Measurements from ENCODE around the gene VIPAS39.

VIPAS39 gene

DNA sequence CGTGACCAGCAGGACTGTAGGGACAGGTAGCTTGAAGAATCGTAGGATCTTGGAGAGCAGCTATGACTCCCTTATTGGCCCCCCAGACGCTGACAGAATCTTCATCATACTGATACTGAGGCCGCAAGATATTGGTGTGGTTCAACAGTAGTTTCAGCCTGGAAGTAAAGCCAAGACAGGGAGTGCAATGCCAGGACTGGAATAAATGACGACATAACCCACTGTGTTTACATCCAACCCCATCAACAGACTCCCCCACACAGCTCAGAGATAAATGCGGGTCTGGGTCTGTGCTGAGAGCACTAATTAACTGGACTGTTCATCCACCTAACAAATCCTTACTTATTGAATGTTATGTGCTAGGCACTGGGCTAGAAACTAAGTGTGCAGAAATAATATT is 50.7 kb downstream of the VIPAS39 start:
- in situ Hi-C loops (cut with MboI; ENCODE audit: low sequenced_read_pairs): no loop called here

DNA sequence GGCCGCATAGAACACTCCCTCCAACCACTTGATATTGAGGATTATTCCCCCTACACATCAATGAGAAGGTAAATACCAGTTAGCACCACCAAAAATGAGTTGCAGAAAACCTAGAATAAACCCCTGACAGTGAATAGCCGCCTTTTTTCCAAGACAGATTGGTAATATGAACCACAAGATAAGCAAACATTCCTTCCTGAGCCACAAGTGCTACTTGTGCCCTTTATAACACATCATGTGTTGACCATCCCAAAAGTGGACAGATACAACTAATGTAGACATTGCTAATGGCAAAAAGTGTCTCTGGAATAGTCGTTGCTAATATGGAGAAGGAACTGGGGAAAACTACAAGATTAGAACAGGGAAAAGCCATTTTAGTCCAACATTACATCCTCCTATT is 51.3 kb downstream of the VIPAS39 start:
- in situ Hi-C loops (cut with MboI; ENCODE audit: low sequenced_read_pairs): no loop called here

DNA sequence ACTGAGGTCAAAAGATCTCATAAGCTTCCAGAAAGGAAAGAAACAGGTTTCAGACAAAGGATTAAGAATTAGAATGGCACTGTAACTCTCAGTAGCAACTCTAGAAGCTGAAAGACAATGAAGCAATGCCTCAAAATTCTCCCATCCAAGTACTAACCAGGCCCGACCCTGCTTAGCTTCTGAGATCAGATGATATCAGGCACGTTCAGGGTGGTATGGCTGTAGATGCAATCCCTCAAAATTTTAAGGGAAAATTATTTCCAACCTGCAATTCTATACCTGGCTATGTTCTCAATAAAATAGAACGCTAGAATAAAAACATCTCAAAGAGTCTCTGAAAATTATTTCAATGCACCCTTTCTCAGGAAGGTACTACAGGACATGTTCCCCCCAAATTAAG is 53.6 kb downstream of the VIPAS39 start:
- in situ Hi-C loops (cut with MboI; ENCODE audit: low sequenced_read_pairs): no loop called here

DNA sequence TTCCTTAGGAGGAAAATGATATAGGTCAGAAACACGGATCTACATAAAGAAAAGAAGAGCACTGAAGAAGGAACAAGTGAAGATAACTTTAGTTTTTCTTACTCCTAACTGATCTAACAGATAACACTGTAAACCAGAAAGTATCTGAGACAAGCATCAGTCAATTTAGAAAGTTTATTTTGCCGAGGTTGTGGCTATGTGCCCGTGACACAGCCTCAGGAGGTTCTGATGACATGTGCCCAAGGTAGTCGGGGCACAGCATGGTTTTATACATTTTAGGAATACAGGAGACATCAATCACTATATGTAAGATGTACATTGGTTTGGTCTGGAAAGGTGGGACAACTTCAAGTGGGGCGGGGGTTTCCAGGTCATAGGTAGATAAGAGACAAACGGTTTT is 57.2 kb downstream of the VIPAS39 start:
- in situ Hi-C loops (cut with MboI; ENCODE audit: low sequenced_read_pairs): no loop called here

DNA sequence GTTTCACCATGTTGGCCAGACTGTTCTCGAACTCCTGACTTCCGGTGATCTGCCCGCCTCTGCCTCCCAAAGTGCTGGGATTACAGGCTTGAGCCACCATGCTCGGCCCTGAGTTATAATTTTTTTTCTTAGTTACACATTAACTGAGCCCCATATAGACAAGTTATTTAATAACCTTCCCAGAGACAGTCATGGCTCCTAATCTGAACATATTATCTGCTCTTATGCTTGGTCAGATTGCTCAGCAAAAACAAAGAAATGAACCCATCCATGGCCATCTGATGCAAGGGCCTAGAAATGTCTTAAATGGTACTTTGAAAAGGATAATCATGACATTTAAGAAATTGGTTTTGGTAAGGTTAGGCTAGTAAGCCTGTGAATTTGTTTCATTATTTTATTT is 67.2 kb downstream of the VIPAS39 start:
- in situ Hi-C loops (cut with MboI; ENCODE audit: low sequenced_read_pairs): no loop called here

DNA sequence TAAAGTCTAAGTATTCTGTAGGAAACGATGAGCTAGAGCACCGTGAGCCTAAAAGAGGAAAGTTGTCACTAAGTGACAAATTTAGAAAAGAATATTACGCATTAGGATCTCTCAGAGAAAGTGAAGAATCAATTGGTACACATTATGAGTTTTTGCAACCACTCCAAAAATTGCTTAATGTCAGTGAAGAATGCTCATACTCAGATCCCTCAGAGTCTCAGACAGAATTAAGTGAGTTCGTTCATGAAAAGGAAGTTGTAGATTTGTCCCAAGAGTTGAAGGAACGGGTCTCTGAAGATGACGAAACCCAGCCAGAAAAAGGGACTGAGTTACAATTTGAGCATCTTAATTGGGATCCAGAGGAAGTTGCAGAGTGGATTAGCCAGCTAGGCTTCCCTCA is 78.7 kb downstream of the VIPAS39 start:
- in situ Hi-C loops (cut with MboI; ENCODE audit: low sequenced_read_pairs): no loop called here

DNA sequence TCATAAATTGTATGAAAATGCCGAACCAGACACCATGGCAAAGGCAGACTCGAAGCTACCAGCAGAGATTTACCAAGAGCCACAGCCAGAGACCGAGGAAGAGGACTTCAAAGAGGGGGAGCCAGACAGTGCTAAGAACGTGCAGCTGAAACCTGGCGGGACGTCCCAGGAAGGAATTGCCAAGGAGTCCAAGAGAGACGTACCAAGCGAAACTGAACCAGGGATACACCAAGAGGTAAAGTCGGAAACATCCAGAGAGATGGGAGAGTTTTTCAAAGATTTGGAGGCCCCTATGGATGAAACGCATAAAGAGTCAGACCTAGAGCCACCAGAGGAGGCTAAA is 79.9 kb downstream of the VIPAS39 start:
- in situ Hi-C loops (cut with MboI; ENCODE audit: low sequenced_read_pairs): no loop called here

DNA sequence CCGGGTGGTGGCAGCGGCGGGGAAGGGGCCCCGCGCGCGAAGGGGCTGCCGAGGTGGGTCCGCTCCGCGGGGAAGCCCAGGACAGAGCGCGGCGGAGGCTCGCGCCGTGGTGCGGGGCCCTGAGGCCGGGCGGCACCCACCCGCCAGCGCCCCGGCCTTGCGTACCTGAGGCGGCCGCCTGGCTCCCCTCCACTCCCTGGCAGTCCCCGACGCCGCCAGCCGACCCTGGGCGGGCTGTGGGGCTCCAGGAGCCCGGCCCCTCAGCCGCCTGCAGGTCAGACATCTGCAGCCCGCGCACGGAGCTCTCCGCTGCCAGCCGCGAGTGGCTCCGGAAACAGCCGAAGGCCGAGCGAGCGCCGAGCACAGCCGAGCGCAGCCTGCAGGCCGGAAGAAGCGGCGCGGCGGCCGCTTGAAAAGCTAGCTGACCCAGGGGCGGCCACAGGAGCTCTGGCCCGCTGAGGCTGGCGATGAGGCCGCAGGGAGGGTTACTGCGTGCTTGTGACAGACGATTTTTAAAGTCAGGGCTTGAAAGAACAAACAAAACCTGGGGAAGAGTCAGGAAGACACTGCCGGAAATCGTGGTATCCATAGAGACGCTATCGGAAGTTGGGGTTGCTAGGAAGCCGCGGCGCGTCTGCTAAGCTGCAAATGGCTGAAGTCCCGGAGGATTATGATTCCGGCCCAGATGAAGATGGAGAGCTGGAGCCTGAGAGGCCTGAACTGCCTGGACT is 80.5 kb downstream of the VIPAS39 start, which contains the start of the genes SAMD15 and TMED8:
TSS of gene SAMD15 (plus strand) at position 609 of the 731 bp plus-strand sequence. CDS start at position 649, 40 bp downstream.
TSS of gene TMED8 (minus strand) at position 324 of the 731 bp plus-strand sequence. CDS start at position 283, 41 bp downstream.
- in situ Hi-C loops (cut with MboI; ENCODE audit: low sequenced_read_pairs): no loop called here
